HCT116 (cell line): ENCODE data around the gene CREBL2.

Experiments used
- ATF3 ChIP-seq: IDR thresholded peaks from 2 replicates; pipeline ENCODE4 v1.6.1; 2012
- CTCF ChIP-seq, 3 experiments: fragments of 200-600 bp in 1 of 3; sonication (generic) in 1 of 3; IDR thresholded peaks in 2 of 3; conservative IDR thresholded peaks in 1 of 3; 2 replicates each; pipeline ENCODE4 v1.5.1; 2012 to 2017; ENCODE audit warnings: low read depth in 2 of 3, low read length in 2 of 3, antibody characterized with exemption in 1 of 3, borderline replicate concordance in 1 of 3, control low read depth in 1 of 3, mild to moderate bottlenecking in 1 of 3, mixed read lengths in 1 of 3, mixed run types in 1 of 3, moderate library complexity in 1 of 3; ENCODE audit not compliant: insufficient read depth in 1 of 3
- FOSL1 ChIP-seq: IDR thresholded peaks from 2 replicates; pipeline ENCODE4 v1.6.1; 2012; ENCODE audit warnings: low read depth
- JUND ChIP-seq: IDR thresholded peaks from 2 replicates; pipeline ENCODE4 v1.6.1; 2012
- POLR2A ChIP-seq: IDR thresholded peaks from 2 replicates; pipeline ENCODE4 v1.7.0; 2011; ENCODE audit warnings: borderline replicate concordance; ENCODE audit not compliant: insufficient read depth, insufficient read length; ENCODE audit errors: extremely low read depth
- POLR2AphosphoS5 ChIP-seq: IDR thresholded peaks from 2 replicates; pipeline ENCODE4 v1.6.1; 2011; ENCODE audit warnings: mild to moderate bottlenecking, low read depth, low read length, moderate library complexity
- RAD21 ChIP-seq: IDR thresholded peaks from 2 replicates; pipeline ENCODE4 v1.6.1; 2012; ENCODE audit warnings: low read depth, mild to moderate bottlenecking
- SRF ChIP-seq: IDR thresholded peaks from 2 replicates; pipeline ENCODE4 v1.6.1; 2012; ENCODE audit warnings: low read depth
- TCF7L2 ChIP-seq: IDR thresholded peaks from 2 replicates; pipeline ENCODE4 v1.7.0; 2011; ENCODE audit warnings: borderline replicate concordance, inconsistent platforms; ENCODE audit not compliant: insufficient read depth, insufficient read length; ENCODE audit errors: extremely low read depth
- TF ChIP-seq, protein P1 (sequence below): IDR thresholded peaks from 2 replicates; pipeline ENCODE4 v1.6.1; 2011; ENCODE audit warnings: mild to moderate bottlenecking, low read length, moderate library complexity; ENCODE audit not compliant: insufficient replicate concordance; ENCODE audit errors: extremely low read depth
- TF ChIP-seq, protein P2 (sequence below): IDR thresholded peaks from 2 replicates; pipeline ENCODE4 v1.6.1; 2012
- TF ChIP-seq, protein P3 (sequence below): IDR thresholded peaks from 2 replicates; pipeline ENCODE4 v1.6.1; 2012; ENCODE audit warnings: low read depth

DNA sequence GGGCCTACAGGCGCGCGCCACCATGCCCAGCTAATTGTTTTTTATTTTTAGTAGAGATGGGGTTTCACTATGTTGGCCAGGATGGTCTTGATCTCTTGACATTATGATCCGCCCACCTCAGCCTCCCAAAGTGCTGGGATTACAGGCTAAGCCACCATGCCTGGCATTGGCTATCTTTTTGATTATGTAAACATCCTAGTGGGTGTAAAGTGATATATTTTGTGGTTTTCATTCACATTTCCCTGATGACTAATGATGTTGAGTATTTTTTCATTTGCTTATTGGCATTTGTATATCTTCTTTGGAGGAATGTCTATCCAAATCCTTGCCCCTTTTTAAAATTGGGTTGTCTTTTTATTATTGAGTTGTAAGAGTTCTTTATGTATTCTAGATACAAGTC, 16.3 kb downstream of the CREBL2 start:
- no peak for TF ChIP-seq SRF
- TF ChIP-seq RAD21: no peak
- TF ChIP-seq, protein P1, sequence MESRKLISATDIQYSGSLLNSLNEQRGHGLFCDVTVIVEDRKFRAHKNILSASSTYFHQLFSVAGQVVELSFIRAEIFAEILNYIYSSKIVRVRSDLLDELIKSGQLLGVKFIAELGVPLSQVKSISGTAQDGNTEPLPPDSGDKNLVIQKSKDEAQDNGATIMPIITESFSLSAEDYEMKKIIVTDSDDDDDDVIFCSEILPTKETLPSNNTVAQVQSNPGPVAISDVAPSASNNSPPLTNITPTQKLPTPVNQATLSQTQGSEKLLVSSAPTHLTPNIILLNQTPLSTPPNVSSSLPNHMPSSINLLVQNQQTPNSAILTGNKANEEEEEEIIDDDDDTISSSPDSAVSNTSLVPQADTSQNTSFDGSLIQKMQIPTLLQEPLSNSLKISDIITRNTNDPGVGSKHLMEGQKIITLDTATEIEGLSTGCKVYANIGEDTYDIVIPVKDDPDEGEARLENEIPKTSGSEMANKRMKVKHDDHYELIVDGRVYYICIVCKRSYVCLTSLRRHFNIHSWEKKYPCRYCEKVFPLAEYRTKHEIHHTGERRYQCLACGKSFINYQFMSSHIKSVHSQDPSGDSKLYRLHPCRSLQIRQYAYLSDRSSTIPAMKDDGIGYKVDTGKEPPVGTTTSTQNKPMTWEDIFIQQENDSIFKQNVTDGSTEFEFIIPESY: no peak
- TF ChIP-seq CTCF (IDR thresholded peaks at IDR 0.05 in 2 of 3, conservative IDR thresholded peaks at IDR 0.05 in 1 of 3; ENCODE audit: borderline replicate concordance in 1 of 3, insufficient read depth in 1 of 3, low read depth in 2 of 3, low read length in 2 of 3): no peak
- TF ChIP-seq POLR2A: no peak
- TF ChIP-seq POLR2AphosphoS5: no peak
- TF ChIP-seq FOSL1: no peak
- TF ChIP-seq, protein P2, sequence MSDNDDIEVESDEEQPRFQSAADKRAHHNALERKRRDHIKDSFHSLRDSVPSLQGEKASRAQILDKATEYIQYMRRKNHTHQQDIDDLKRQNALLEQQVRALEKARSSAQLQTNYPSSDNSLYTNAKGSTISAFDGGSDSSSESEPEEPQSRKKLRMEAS: no peak
- TF ChIP-seq JUND: no peak
- no peak for TF ChIP-seq TCF7L2
- TF ChIP-seq, protein P3, sequence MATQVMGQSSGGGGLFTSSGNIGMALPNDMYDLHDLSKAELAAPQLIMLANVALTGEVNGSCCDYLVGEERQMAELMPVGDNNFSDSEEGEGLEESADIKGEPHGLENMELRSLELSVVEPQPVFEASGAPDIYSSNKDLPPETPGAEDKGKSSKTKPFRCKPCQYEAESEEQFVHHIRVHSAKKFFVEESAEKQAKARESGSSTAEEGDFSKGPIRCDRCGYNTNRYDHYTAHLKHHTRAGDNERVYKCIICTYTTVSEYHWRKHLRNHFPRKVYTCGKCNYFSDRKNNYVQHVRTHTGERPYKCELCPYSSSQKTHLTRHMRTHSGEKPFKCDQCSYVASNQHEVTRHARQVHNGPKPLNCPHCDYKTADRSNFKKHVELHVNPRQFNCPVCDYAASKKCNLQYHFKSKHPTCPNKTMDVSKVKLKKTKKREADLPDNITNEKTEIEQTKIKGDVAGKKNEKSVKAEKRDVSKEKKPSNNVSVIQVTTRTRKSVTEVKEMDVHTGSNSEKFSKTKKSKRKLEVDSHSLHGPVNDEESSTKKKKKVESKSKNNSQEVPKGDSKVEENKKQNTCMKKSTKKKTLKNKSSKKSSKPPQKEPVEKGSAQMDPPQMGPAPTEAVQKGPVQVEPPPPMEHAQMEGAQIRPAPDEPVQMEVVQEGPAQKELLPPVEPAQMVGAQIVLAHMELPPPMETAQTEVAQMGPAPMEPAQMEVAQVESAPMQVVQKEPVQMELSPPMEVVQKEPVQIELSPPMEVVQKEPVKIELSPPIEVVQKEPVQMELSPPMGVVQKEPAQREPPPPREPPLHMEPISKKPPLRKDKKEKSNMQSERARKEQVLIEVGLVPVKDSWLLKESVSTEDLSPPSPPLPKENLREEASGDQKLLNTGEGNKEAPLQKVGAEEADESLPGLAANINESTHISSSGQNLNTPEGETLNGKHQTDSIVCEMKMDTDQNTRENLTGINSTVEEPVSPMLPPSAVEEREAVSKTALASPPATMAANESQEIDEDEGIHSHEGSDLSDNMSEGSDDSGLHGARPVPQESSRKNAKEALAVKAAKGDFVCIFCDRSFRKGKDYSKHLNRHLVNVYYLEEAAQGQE: no peak
- TF ChIP-seq ATF3: no peak
